K562 (cell line): Measurements from ENCODE around the gene CNTN5. TPM values are rescaled to one million over a fixed set of nuclear protein-coding genes. Genes with fewer than 3 reads are reported as not detected.

Experiments used
- ATAC-seq: fragments of 200-7000 bp; cut with Tn5 transposase; 3 replicates; pipeline ENCODE4 v1.9.1; 2020; ENCODE audit warnings: moderate library complexity
- BruUV-seq: library from RNA; stranded (reverse); fragments of 400-500 nt; replicated peaks from 2 replicates; lab custom pipeline; 2021; lab: Mats Ljungman, UMichigan
- CTCF ChIA-PET: fragments of 300-600 bp; formaldehyde crosslinking; extraction: SDS; loops from one replicate; lab custom pipeline; 2021; ENCODE audit warnings: low intra/inter-chr PET ratio; lab: Yijun Ruan, JAX
- POLR2A ChIA-PET: fragments of 300-600, 350-650 bp; sonication (Branson Sonifier 250); formaldehyde crosslinking; extraction: SDS; loops from one replicate; lab custom pipeline; 2021; ENCODE audit warnings: antibody characterized with exemption, inconsistent platforms; lab: Yijun Ruan, JAX
- DNase-seq, 4 experiments: peaks; one replicate each; pipeline versions ENCODE4 v3.0.0 to v3.0.0-alpha.2; 2011 to 2018; ENCODE audit warnings: low spot score in 3 of 4, mixed read lengths in 3 of 4; ENCODE audit errors: extremely low read depth in 1 of 4
- FAIRE-seq: peaks from 2 replicates; lab custom pipeline; 2011; peaks lifted over from hg19 to GRCh38; lab: Jason Lieb, UNC
- H2AFZ ChIP-seq: 2 replicates; pipeline ENCODE4 v1.6.0; 2011; ENCODE audit warnings: low read depth, low read length, control low read depth, inconsistent platforms
- H3K27ac ChIP-seq: fragments of 200-600 bp; 3 replicates; pipeline ENCODE4 v1.8.0; 2011; ENCODE audit warnings: low read depth, mild to moderate bottlenecking, control low read depth, inconsistent platforms, low read length, moderate library complexity, mixed read lengths; ENCODE audit errors: extremely low read depth
- H3K27me3 ChIP-seq, 2 experiments: fragments of 300-600 bp in 1 of 2; 2 replicates in 1 of 2; 3 replicates in 1 of 2; pipeline versions ENCODE4 v1.6.0 to v1.8.0; 2011; ENCODE audit warnings: inconsistent platforms in 2 of 2, low read length in 2 of 2, mild to moderate bottlenecking in 1 of 2, mixed read lengths in 1 of 2, moderate library complexity in 1 of 2; ENCODE audit not compliant: control insufficient read depth in 2 of 2, insufficient read depth in 2 of 2
- H3K36me3 ChIP-seq: fragments of 300-600 bp; 3 replicates; pipeline ENCODE4 v1.8.0; 2011; ENCODE audit warnings: mild to moderate bottlenecking, low read length, inconsistent platforms; ENCODE audit not compliant: control insufficient read depth, insufficient read depth
- H3K4me1 ChIP-seq, 2 experiments: fragments of 200-600 bp in 1 of 2; replicated peaks in 1 of 2; 2 replicates in 1 of 2; 3 replicates in 1 of 2; pipeline versions ENCODE4 v1.5.1 to v1.8.0; 2011; ENCODE audit warnings: inconsistent platforms in 2 of 2, low read length in 2 of 2, mild to moderate bottlenecking in 1 of 2, mixed read lengths in 1 of 2, moderate library complexity in 1 of 2; ENCODE audit not compliant: control insufficient read depth in 2 of 2, insufficient read depth in 2 of 2
- H3K4me2 ChIP-seq: 2 replicates; pipeline ENCODE4 v1.6.1; 2011; ENCODE audit warnings: low read length, control low read depth, inconsistent platforms, mixed read lengths; ENCODE audit not compliant: insufficient read depth
- H3K4me3 ChIP-seq: fragments of 200-600 bp; sonication (generic), shearing (Covaris generic); 2 replicates; pipeline ENCODE4 v1.5.1; 2016; ENCODE audit warnings: control low read depth, inconsistent platforms
- H3K79me2 ChIP-seq: fragments of 200-600 bp; 3 replicates; pipeline ENCODE4 v1.8.0; 2011; ENCODE audit warnings: low read length, inconsistent platforms; ENCODE audit not compliant: control insufficient read depth, insufficient read depth
- H3K9ac ChIP-seq, 2 experiments: 2 replicates each; pipeline versions ENCODE4 v1.6.0 to v1.6.1; 2011; ENCODE audit warnings: low read depth in 2 of 2, low read length in 2 of 2, control low read depth in 1 of 2, inconsistent platforms in 1 of 2, mild to moderate bottlenecking in 1 of 2, mixed read lengths in 1 of 2; ENCODE audit not compliant: insufficient read depth in 1 of 2
- H3K9me1 ChIP-seq: one replicate; pipeline ENCODE4 v1.6.0; 2011; ENCODE audit warnings: inconsistent platforms, mild to moderate bottlenecking, low read length, moderate library complexity; ENCODE audit not compliant: control insufficient read depth, insufficient read depth
- H3K9me3 ChIP-seq: replicated peaks from 2 replicates; pipeline ENCODE4 v1.5.1; 2011; ENCODE audit warnings: low read depth, low read length, inconsistent platforms; ENCODE audit not compliant: control insufficient read depth, insufficient read depth
- H4K20me1 ChIP-seq: replicated peaks from 2 replicates; pipeline ENCODE4 v1.6.1; 2011; ENCODE audit warnings: low read length, inconsistent platforms, mixed read lengths; ENCODE audit not compliant: control insufficient read depth, insufficient read depth
- CCAR2 ChIP-seq: fragments of 200-400 bp; formaldehyde crosslinking; IDR thresholded peaks from 2 replicates; pipeline ENCODE4 v1.6.1; 2017; ENCODE audit warnings: mild to moderate bottlenecking, low read depth, low read length
- KDM1A ChIP-seq, 2 experiments: fragments of 450-650 bp; IDR thresholded peaks; 2 replicates each; pipeline ENCODE4 v1.6.1; 2016; ENCODE audit warnings: mild to moderate bottlenecking in 2 of 2
- MTA1 ChIP-seq: fragments of 450-650 bp; IDR thresholded peaks from 2 replicates; pipeline ENCODE4 v1.6.1; 2017; ENCODE audit warnings: borderline replicate concordance
- SIX5 ChIP-seq, 2 experiments: IDR thresholded peaks; 2 replicates each; pipeline ENCODE4 v1.6.1; 2011; ENCODE audit warnings: low read length in 2 of 2, borderline replicate concordance in 1 of 2, low read depth in 1 of 2, mild to moderate bottlenecking in 1 of 2, moderate library complexity in 1 of 2; ENCODE audit not compliant: insufficient read depth in 1 of 2
- SMARCA5 ChIP-seq: fragments of 450-650 bp; IDR thresholded peaks from 2 replicates; pipeline ENCODE4 v1.6.1; 2016
- TCF7 ChIP-seq: sonication (generic); IDR thresholded peaks from 2 replicates; pipeline ENCODE4 v1.6.1; 2016; ENCODE audit warnings: antibody characterized with exemption, borderline replicate concordance
- TGIF2 ChIP-seq: sonication (generic); formaldehyde crosslinking; IDR thresholded peaks from 2 replicates; pipeline ENCODE4 v1.8.1; 2022; ENCODE audit warnings: mild to moderate bottlenecking, missing genetic modification reagents, moderate library complexity
- U2AF1 ChIP-seq: fragments of 200-400 bp; formaldehyde crosslinking; optimal IDR thresholded peaks from 2 replicates; pipeline ENCODE3; 2017; ENCODE audit warnings: mild to moderate bottlenecking, low read depth, low read length, moderate library complexity
- WGBS: fragments of 100-300 bp; shearing (Covaris generic); methylation state at CpG from one replicate; pipeline ENCODE4 v1.1.6; 2016; ENCODE audit warnings: low coverage, mixed read lengths; ENCODE audit not compliant: insufficient coverage; ENCODE audit errors: missing lambda C conversion rate; 5-methylcytosine and 5-hydroxymethylcytosine counted together
- in situ Hi-C: fragments of 300-500 bp; cut with MboI; formaldehyde crosslinking; loops from 4 replicates; pipeline ENCODE4 v1.15.0; 2018; ENCODE audit warnings: inconsistent platforms, mixed read lengths
- intact Hi-C: fragments of 100-400 bp; cut with micrococcal nuclease; formaldehyde crosslinking; loops from 2 replicates; pipeline ENCODE4 v1.14.2; 2022
- polyA plus RNA-seq, 8 experiments: library from polyadenylated mRNA; depleted of rRNA in 4 of 8; stranded (reverse) in 5 of 8; unstranded in 3 of 8; fragments of >200 nt; fragmentation: Nextera tagmentation in 2 of 8; fragmentation: Illumina TruSeq in 1 of 8; extraction: Ambion mirVana in 2 of 8; extraction: Trizol in 1 of 8; gene quantifications; 2 replicates each; pipeline versions ENCODE4 v1.2.1 to v1.2.3, GENCODE V29; 2011 to 2014; ENCODE audit warnings: inconsistent platforms in 1 of 8, missing spikeins in 1 of 8
- total RNA-seq, 7 experiments: library from RNA; depleted of rRNA in 6 of 7; stranded (reverse); fragments of >200 nt in 6 of 7; fragmentation: Illumina TruSeq in 2 of 7; extraction: Trizol in 2 of 7; gene quantifications; 2 replicates each; pipeline versions ENCODE4 v1.2.1 to v1.2.3, GENCODE V29; 2011 to 2021; ENCODE audit warnings: low replicate concordance in 1 of 7

CNTN5 gene
- total and polyA plus RNA-seq, 9 of the 15 experiments (the other 6 are each of a cell fraction or from before 2014, with no cell fraction given), result 0.03 TPM; not detected in 8

DNA sequence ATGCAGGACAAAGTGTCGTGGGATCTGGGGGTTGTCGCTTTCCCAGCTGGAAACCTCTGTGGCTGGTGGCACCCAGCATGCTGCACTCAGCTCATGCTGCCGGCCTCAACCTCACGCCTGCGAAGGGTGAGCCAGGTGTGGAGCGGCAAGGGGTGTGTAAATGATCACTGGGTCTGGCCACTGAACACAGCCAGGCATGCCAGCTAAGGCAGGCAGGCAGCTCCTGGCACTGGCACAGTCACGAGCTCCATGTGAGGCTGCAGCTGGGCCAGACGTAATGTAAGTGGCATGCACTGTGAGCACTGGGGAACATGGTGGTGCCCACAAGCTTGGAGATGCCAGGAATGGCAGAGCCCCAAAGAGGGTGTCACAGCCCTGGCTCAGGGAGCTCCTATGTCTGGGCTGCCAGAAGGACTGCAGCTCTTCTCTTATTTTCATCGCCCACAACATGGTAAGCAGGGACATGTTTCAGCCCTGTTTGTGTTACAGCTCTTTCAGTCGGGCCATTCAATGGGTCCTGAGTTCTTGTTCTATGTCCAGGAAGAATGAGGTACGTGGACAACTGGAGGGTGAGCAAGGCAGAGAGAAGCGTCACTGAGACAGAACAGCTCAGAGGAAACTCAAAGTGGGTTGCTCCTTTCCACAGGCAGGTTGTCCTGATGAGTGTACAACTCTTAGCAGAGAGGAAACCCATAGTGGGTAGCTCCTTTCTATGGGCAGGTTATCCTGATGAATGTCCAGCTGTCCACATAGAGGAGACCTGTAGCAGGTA is 403.8 kb downstream of the CNTN5 start:
- Histone ChIP-seq H3K36me3 (no peaks in the 10 kb centered on the region), H3K9me3 (0 out of 2 replicates have a peak, but pooled peaks cover 1% of the 10 kb centered on the region), H2AFZ (no peak overlapping the region), H3K79me2 (no peaks in the 10 kb centered on the region), H3K9ac (no peak overlapping the region), H3K4me2 (no peak overlapping the region), H4K20me1 (no peaks in the 10 kb centered on the region), H3K4me3 (no peak overlapping the region), H3K4me1 (no peaks in the 10 kb centered on the region), H3K9me1 (no peaks in the 10 kb centered on the region), H3K27ac (no peak overlapping the region), H3K27me3 (no peaks in the 10 kb centered on the region)
- ChIA-PET CTCF (no interaction called here), POLR2A (no interaction called here)
- 2% methylated on average over 11 of the region's 12 CpGs for WGBS
- in situ Hi-C loops, result no loop called here
- no peak for ATAC-seq
- BruUV-seq, result no TSS peak
- intact Hi-C loops, result no loop called here
- DNase-seq, result no peak
- FAIRE-seq, result no peak
- no peak for TF ChIP-seq MTA1
- no peak for TF ChIP-seq U2AF1
- TF ChIP-seq TGIF2 (CRISPR knock-in tag), result no peak
- TF ChIP-seq CCAR2, result no peak
- no peak for TF ChIP-seq SMARCA5
- TF ChIP-seq TCF7, result no peak
- TF ChIP-seq SIX5 (IDR thresholded peaks at IDR 0.05; ENCODE audit: borderline replicate concordance in 1 of 2, insufficient read depth in 1 of 2, low read depth in 1 of 2, low read length in 2 of 2), result no peak
- no peak for TF ChIP-seq KDM1A (IDR thresholded peaks at IDR 0.05)
